Ishikawa (cell line): Measurements from ENCODE around the gene GMNN.

Experiments used
- CEBPB ChIP-seq: IDR thresholded peaks from 2 replicates; pipeline ENCODE4 v1.6.1; 2012
- CREB1 ChIP-seq: IDR thresholded peaks from 2 replicates; pipeline ENCODE4 v1.6.1; 2012; ENCODE audit warnings: low read depth
- EGR1 ChIP-seq: IDR thresholded peaks from 2 replicates; pipeline ENCODE4 v1.6.1; 2012
- EP300 ChIP-seq: IDR thresholded peaks from 2 replicates; pipeline ENCODE4 v1.6.1; 2012; ENCODE audit warnings: borderline replicate concordance
- FOXM1 ChIP-seq: IDR thresholded peaks from 2 replicates; pipeline ENCODE4 v1.6.1; 2012; ENCODE audit warnings: low read depth, borderline replicate concordance
- MAX ChIP-seq: IDR thresholded peaks from 2 replicates; pipeline ENCODE4 v1.6.1; 2012
- NFIC ChIP-seq: IDR thresholded peaks from 2 replicates; pipeline ENCODE4 v1.6.1; 2012
- RAD21 ChIP-seq: IDR thresholded peaks from 2 replicates; pipeline ENCODE4 v1.6.1; 2012; ENCODE audit warnings: low read depth
- REST ChIP-seq: IDR thresholded peaks from 2 replicates; pipeline ENCODE4 v1.6.1; 2012; ENCODE audit warnings: low read depth, mild to moderate bottlenecking
- TAF1 ChIP-seq: IDR thresholded peaks from 2 replicates; pipeline ENCODE4 v1.6.1; 2012; ENCODE audit warnings: low read depth, mild to moderate bottlenecking
- TCF12 ChIP-seq: IDR thresholded peaks from 2 replicates; pipeline ENCODE4 v1.6.1; 2012; ENCODE audit warnings: low read depth
- TEAD4 ChIP-seq: IDR thresholded peaks from 2 replicates; pipeline ENCODE4 v1.6.1; 2012
- USF1 ChIP-seq: IDR thresholded peaks from 2 replicates; pipeline ENCODE4 v1.6.1; 2012
- YY1 ChIP-seq: IDR thresholded peaks from 2 replicates; pipeline ENCODE4 v1.6.1; 2012; ENCODE audit warnings: low read depth
- ZBTB7A ChIP-seq: IDR thresholded peaks from 2 replicates; pipeline ENCODE4 v1.6.1; 2012; ENCODE audit warnings: low read depth

The GMNN gene

GRCh38 chr6:24779416-24780016, 4.8 kb downstream of the GMNN start:
- TF ChIP-seq TCF12 (no peak), TAF1 (no peak), NFIC (no peak), REST (no peak)

- TF ChIP-seq CEBPB = no peak
Observed at GRCh38 chr6:24780206-24780605, 5.5 kb downstream of the GMNN start.

- TF ChIP-seq YY1 = no peak
- no peak for TF ChIP-seq ZBTB7A
- no peak for TF ChIP-seq MAX
- no peak for TF ChIP-seq TEAD4
Observed at GRCh38 chr6:24788031-24788665, 13.4 kb downstream of the GMNN start.

- TF ChIP-seq REST = no peak
- no peak for TF ChIP-seq ZBTB7A
- no peak for TF ChIP-seq YY1
- TF ChIP-seq EGR1 = no peak
- no peak for TF ChIP-seq CREB1
- TF ChIP-seq MAX = no peak
- TF ChIP-seq TAF1 = no peak
- TF ChIP-seq EP300 = no peak
- TF ChIP-seq NFIC = no peak
- TF ChIP-seq CEBPB = no peak
- no peak for TF ChIP-seq RAD21
- no peak for TF ChIP-seq TCF12
Observed at GRCh38 chr6:24795106-24795505, 20.4 kb downstream of the GMNN start.

- TF ChIP-seq EGR1 (no peak), USF1 (no peak), RAD21 (no peak), TEAD4 (no peak)
Observed at GRCh38 chr6:24796616-24797290, 22.0 kb downstream of the GMNN start.

GRCh38 chr6:24797596-24798216, 23.0 kb downstream of the GMNN start:
- no peak for TF ChIP-seq CEBPB
- no peak for TF ChIP-seq FOXM1
- TF ChIP-seq TEAD4 = no peak
- TF ChIP-seq EGR1 = no peak
- no peak for TF ChIP-seq MAX

GRCh38 chr6:24798740-24799540, 24.2 kb downstream of the GMNN start, which contains the start of gene ARMH2:
TSS of gene ARMH2 (minus strand) at chr6:24798917. CDS start at chr6:24798857, 60 bp downstream.
- no peak for TF ChIP-seq EP300
- no peak for TF ChIP-seq CEBPB
- TF ChIP-seq TAF1 = no peak
- TF ChIP-seq MAX = no peak
- TF ChIP-seq EGR1 = no peak
- TF ChIP-seq USF1 = no peak
- no peak for TF ChIP-seq NFIC
- no peak for TF ChIP-seq REST
- no peak for TF ChIP-seq ZBTB7A
- no peak for TF ChIP-seq CREB1
- TF ChIP-seq RAD21 = no peak
- TF ChIP-seq TEAD4 = no peak
- no peak for TF ChIP-seq FOXM1
- TF ChIP-seq TCF12 = no peak
- TF ChIP-seq YY1 = no peak
